GM23338 (cell line): ENCODE results near the gene SLC1A3. TPM values are rescaled to one million over a fixed set of nuclear protein-coding genes. Genes with fewer than 3 reads are reported as not detected.
A peak's percentile ranks its signal among the peaks of the same experiment; 100 is the strongest.

Experiments used
- ATAC-seq: fragments of 200-7000 bp; cut with Tn5 transposase; 3 replicates; pipeline ENCODE4 v1.9.1; 2020
- DNase-seq: peaks from one replicate; pipeline ENCODE4 v3.0.0-alpha.2; 2015; ENCODE audit warnings: low spot score
- H2AFZ ChIP-seq: fragments of 200-600 bp; sonication (generic); 2 replicates; pipeline ENCODE4 v1.8.0; 2016; ENCODE audit warnings: antibody characterized with exemption, mild to moderate bottlenecking, moderate library complexity
- H3F3A ChIP-seq: fragments of 200-600 bp; sonication (generic); replicated peaks from 2 replicates; pipeline ENCODE4 v1.8.0; 2017; ENCODE audit warnings: antibody characterized with exemption, mixed run types, low read depth
- H3K27ac ChIP-seq: fragments of 200-600 bp; sonication (generic); 2 replicates; pipeline ENCODE4 v1.6.1; 2016; ENCODE audit warnings: low read depth
- H3K27me3 ChIP-seq: fragments of 200-600 bp; sonication (generic); 2 replicates; pipeline ENCODE4 v1.8.0; 2016; ENCODE audit warnings: mild to moderate bottlenecking, mixed run types, moderate library complexity; ENCODE audit not compliant: insufficient read depth
- H3K36me3 ChIP-seq: fragments of 200-600 bp; sonication (generic); 2 replicates; pipeline ENCODE4 v1.8.0; 2016; ENCODE audit warnings: mild to moderate bottlenecking; ENCODE audit not compliant: insufficient read depth
- H3K4me1 ChIP-seq: fragments of 200-600 bp; sonication (generic); 2 replicates; pipeline ENCODE4 v1.8.0; 2016; ENCODE audit warnings: mild to moderate bottlenecking, moderate library complexity; ENCODE audit not compliant: insufficient read depth
- H3K4me2 ChIP-seq: fragments of 200-600 bp; sonication (generic); 2 replicates; pipeline ENCODE4 v1.7.1; 2017; ENCODE audit warnings: mixed run types
- H3K4me3 ChIP-seq: fragments of 200-600 bp; sonication (generic); 2 replicates; pipeline ENCODE4 v1.6.1; 2016; ENCODE audit warnings: mixed run types
- H3K79me2 ChIP-seq: fragments of 200-600 bp; sonication (generic); replicated peaks from 2 replicates; pipeline ENCODE4 v1.8.0; 2017; ENCODE audit warnings: mild to moderate bottlenecking; ENCODE audit not compliant: insufficient read depth
- H3K9me2 ChIP-seq: fragments of 200-600 bp; sonication (generic); 2 replicates; pipeline ENCODE4 v1.8.0; 2017; ENCODE audit not compliant: insufficient read depth
- H4K20me1 ChIP-seq: fragments of 200-600 bp; sonication (generic); replicated peaks from 2 replicates; pipeline ENCODE4 v1.8.0; 2017; ENCODE audit warnings: mild to moderate bottlenecking; ENCODE audit not compliant: insufficient read depth
- H3K27ac Mint-ChIP-seq: 2 replicates; pipeline ENCODE4 v1.8.0; 2020; ENCODE audit warnings: inconsistent platforms, mild to moderate bottlenecking, moderate library complexity, mixed read lengths
- H3K27me3 Mint-ChIP-seq: 3 replicates; pipeline ENCODE4 v1.8.0; 2022; ENCODE audit warnings: low read depth, mild to moderate bottlenecking, moderate library complexity, mixed read lengths, inconsistent platforms; ENCODE audit not compliant: insufficient read depth, poor library complexity
- H3K36me3 Mint-ChIP-seq: 3 replicates; pipeline ENCODE4 v1.8.0; 2021; ENCODE audit warnings: low read depth, mild to moderate bottlenecking, inconsistent platforms, moderate library complexity, mixed read lengths
- H3K4me1 Mint-ChIP-seq: 3 replicates; pipeline ENCODE4 v1.8.0; 2020; ENCODE audit warnings: mild to moderate bottlenecking, inconsistent platforms, mixed read lengths
- H3K4me3 Mint-ChIP-seq: 3 replicates; pipeline ENCODE4 v1.8.0; 2021; ENCODE audit warnings: moderate library complexity, mild to moderate bottlenecking, inconsistent platforms, mixed read lengths
- H3K9me3 Mint-ChIP-seq: 3 replicates; pipeline ENCODE4 v1.8.0; 2020; ENCODE audit warnings: moderate library complexity, mild to moderate bottlenecking, inconsistent platforms, mixed read lengths
- CREB1 ChIP-seq: fragments of 250-450 bp; sonication (Bioruptor Pico); IDR thresholded peaks from 2 replicates; pipeline ENCODE4 v1.5.0; 2020; ENCODE audit warnings: low read depth, mild to moderate bottlenecking, moderate library complexity
- ETS1 ChIP-seq: IDR thresholded peaks from 2 replicates; pipeline ENCODE4 v1.6.1; 2016; ENCODE audit warnings: antibody characterized with exemption
- EZH2 ChIP-seq: fragments of 200-600 bp; sonication (generic); IDR thresholded peaks from one replicate; pipeline ENCODE4 v1.8.0; 2017; ENCODE audit warnings: antibody characterized with exemption, mild to moderate bottlenecking, low read depth; ENCODE audit not compliant: unreplicated experiment
- EZH2phosphoT487 ChIP-seq: fragments of 200-600 bp; sonication (generic); IDR thresholded peaks from one replicate; pipeline ENCODE4 v1.8.1; 2018; ENCODE audit warnings: antibody characterized with exemption; ENCODE audit not compliant: unreplicated experiment
- JUNB ChIP-seq: IDR thresholded peaks from one replicate; pipeline ENCODE4 v1.6.1; 2016; ENCODE audit warnings: antibody characterized with exemption; ENCODE audit not compliant: unreplicated experiment
- POLR2AphosphoS5 ChIP-seq: IDR thresholded peaks from 2 replicates; pipeline ENCODE4 v1.6.1; 2016; ENCODE audit warnings: antibody characterized with exemption, low read depth
- REST ChIP-seq: IDR thresholded peaks from one replicate; pipeline ENCODE4 v1.6.1; 2018; ENCODE audit warnings: antibody characterized with exemption; ENCODE audit not compliant: unreplicated experiment
- STAT1 ChIP-seq: IDR thresholded peaks from one replicate; pipeline ENCODE4 v1.6.1; 2016; ENCODE audit warnings: antibody characterized with exemption; ENCODE audit not compliant: unreplicated experiment
- ZNF114 ChIP-seq: fragments of 250-450 bp; sonication (Bioruptor Pico); IDR thresholded peaks from 2 replicates; pipeline ENCODE4 v1.5.0; 2020; ENCODE audit warnings: mild to moderate bottlenecking, moderate library complexity
- ZNF331 ChIP-seq: fragments of 250-450 bp; sonication (Bioruptor Pico); IDR thresholded peaks from 2 replicates; pipeline ENCODE4 v1.5.0; 2020; ENCODE audit warnings: low read depth, mild to moderate bottlenecking, moderate library complexity
- ZNF462 ChIP-seq: fragments of 250-450 bp; sonication (Bioruptor Pico); IDR thresholded peaks from 2 replicates; pipeline ENCODE4 v1.5.0; 2020; ENCODE audit warnings: mild to moderate bottlenecking, moderate library complexity
- polyA plus RNA-seq: library from polyadenylated mRNA; unstranded; fragments of >200 nt; fragmentation: Nextera tagmentation; extraction: Ambion mirVana; gene quantifications from 2 replicates; pipeline ENCODE4 v1.2.1, GENCODE V29; 2016
- total RNA-seq: library from RNA; depleted of rRNA; stranded (reverse); fragments of >200 nt; shearing (Covaris generic); gene quantifications from 2 replicates; pipeline ENCODE4 v1.2.3, GENCODE V29; 2014

Gene SLC1A3
- total and polyA plus RNA-seq, 2 experiments from 2014 or later, result 29.0 to 40.7 TPM

GRCh38 chr5:36691226-36691625 is 84.8 kb downstream of the SLC1A3 start:
- Histone ChIP-seq H3K9me2 (no peaks in the 10 kb centered on the region), H3K27ac (no peak overlapping the region), H3K4me3 (no peak overlapping the region), H4K20me1 (no peaks in the 10 kb centered on the region), H2AFZ (no peak overlapping the region), H3K4me1 (peaks cover 11% of the 10 kb centered on the region), H3K27me3 (peaks cover 27% of the 10 kb centered on the region), H3F3A (peaks cover 2% of the 10 kb centered on the region; the same call in 1 of the 2 replicates), H3K79me2 (no peaks in the 10 kb centered on the region), H3K4me2 (no peak overlapping the region; the same call in 1 of the 2 replicates), H3K36me3 (no peaks in the 10 kb centered on the region)
- DNase-seq (no peak), ATAC-seq (no peak)
- no peak overlapping the region for H3K27ac Mint-ChIP-seq
- peaks cover 15% of the 10 kb centered on the region for H3K27me3 Mint-ChIP-seq
- H3K4me3 Mint-ChIP-seq, result peak overlapping the region; percentile 3; the same call in 1 of the 3 replicates
- H3K4me1 Mint-ChIP-seq, result peaks cover 20% of the 10 kb centered on the region
- no peaks in the 10 kb centered on the region for H3K36me3 Mint-ChIP-seq
- no peaks in the 10 kb centered on the region for H3K9me3 Mint-ChIP-seq
- no peak for TF ChIP-seq EZH2

- no peaks in the 10 kb centered on the region for H3K36me3 ChIP-seq
- no peak for DNase-seq
- H3K27me3 Mint-ChIP-seq, result peaks cover 15% of the 10 kb centered on the region
- no peak for TF ChIP-seq ZNF114 (CRISPR knock-in tag)
- TF ChIP-seq EZH2phosphoT487, result no peak
- TF ChIP-seq ETS1, result no peak
- no peak for TF ChIP-seq ZNF331
- no peak for TF ChIP-seq JUNB
- TF ChIP-seq EZH2, result no peak
- no peak for TF ChIP-seq ZNF462 (CRISPR knock-in tag)
- TF ChIP-seq CREB1, result no peak
- TF ChIP-seq REST, result no peak
- no peak for TF ChIP-seq STAT1
- TF ChIP-seq POLR2AphosphoS5, result no peak
These were observed 85.4 kb downstream of the SLC1A3 start for GRCh38 chr5:36691696-36692371.

More at GRCh38 chr5:36691696-36692371, 85.4 kb downstream of the SLC1A3 start:
- Mint-ChIP-seq H3K36me3 (no peaks in the 10 kb centered on the region), H3K27ac (no peak overlapping the region), H3K4me1 (peaks cover 22% of the 10 kb centered on the region), H3K9me3 (no peaks in the 10 kb centered on the region), H3K4me3 (no peak overlapping the region)
- Histone ChIP-seq H3K27me3 (peaks cover 27% of the 10 kb centered on the region), H3F3A (peaks cover 2% of the 10 kb centered on the region; the same call in 1 of the 2 replicates), H3K79me2 (no peaks in the 10 kb centered on the region), H2AFZ (no peak overlapping the region), H3K4me2 (no peak overlapping the region), H3K4me1 (peaks cover 11% of the 10 kb centered on the region), H3K9me2 (no peaks in the 10 kb centered on the region), H3K27ac (no peak overlapping the region), H4K20me1 (no peaks in the 10 kb centered on the region), H3K4me3 (no peak overlapping the region)
- ATAC-seq, result no peak
